ENCODE data around the gene CD300LD.

DNA sequence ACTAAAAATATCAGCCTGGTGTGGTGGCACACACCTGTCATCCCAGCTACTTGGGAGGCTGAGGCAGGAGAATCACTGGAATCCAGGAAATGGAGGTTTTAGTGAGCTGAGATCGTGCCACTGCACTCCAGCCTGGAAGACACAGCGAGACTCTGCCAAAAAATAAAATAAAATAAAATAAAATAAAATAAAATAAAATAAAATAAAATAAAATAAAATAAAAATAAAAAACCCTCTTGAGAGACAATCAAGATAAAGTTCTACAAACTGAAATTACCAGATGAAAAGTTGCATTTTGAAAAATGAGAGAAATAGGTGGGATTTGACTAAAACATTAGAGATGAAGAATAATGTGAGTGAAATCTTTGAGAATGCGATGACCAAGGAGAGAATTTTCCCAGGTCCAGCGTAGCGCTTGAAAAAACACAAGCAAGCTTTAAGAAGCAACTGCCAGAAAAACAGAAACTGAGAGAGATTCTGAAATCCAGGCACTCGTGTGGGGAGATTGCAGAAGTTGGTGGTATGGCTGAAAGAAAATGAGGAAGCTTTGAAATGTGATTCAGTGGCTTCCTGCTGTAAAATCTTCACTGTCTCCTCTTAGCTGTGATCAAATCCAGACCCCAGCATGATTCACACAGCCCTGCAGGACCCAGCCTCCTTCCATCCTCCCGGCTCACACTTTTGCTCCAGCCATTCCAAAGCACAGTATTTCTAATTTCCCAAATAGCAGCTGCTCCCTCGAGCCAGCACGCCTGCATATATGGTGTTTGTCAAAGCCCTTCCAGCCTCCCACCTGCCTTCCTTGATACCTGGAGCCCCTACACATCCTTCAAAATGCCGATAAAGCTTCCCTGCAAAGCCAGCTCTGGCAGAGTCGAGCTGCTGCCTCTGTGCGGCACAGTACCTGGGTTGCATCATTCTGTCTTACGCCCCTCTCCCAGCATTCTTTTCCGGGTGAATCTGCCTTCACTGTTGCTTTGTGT is 39.7 kb upstream of the CD300LD start:
- TF ChIP-seq, protein P1, sequence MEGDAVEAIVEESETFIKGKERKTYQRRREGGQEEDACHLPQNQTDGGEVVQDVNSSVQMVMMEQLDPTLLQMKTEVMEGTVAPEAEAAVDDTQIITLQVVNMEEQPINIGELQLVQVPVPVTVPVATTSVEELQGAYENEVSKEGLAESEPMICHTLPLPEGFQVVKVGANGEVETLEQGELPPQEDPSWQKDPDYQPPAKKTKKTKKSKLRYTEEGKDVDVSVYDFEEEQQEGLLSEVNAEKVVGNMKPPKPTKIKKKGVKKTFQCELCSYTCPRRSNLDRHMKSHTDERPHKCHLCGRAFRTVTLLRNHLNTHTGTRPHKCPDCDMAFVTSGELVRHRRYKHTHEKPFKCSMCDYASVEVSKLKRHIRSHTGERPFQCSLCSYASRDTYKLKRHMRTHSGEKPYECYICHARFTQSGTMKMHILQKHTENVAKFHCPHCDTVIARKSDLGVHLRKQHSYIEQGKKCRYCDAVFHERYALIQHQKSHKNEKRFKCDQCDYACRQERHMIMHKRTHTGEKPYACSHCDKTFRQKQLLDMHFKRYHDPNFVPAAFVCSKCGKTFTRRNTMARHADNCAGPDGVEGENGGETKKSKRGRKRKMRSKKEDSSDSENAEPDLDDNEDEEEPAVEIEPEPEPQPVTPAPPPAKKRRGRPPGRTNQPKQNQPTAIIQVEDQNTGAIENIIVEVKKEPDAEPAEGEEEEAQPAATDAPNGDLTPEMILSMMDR (IDR thresholded peaks at IDR 0.05): no peak
- TF ChIP-seq POLR2A (IDR thresholded peaks at IDR 0.05): no peak

All from uterus (tissue), 2 donors.